BLaER1 treated with 17β-estradiol and CSF1 and Interleukin-3, amounts not matched to agents 10 nM and 100 nM (cell line): ENCODE measurements around the gene NEIL1.
"Not testable (repeated sequence)": the region's sequence is repeated elsewhere in the genome, so short reads cannot be mapped to it uniquely, and the experiment has no call there.

Experiments used
- H3K27ac ChIP-seq, 11 experiments: shearing (Covaris generic); formaldehyde crosslinking; 2 replicates each; pipeline ENCODE4 v1.8.1; 2022
- H3K27me3 ChIP-seq, 11 experiments: shearing (Covaris generic); formaldehyde crosslinking; 2 replicates each; pipeline ENCODE4 v1.8.1; 2022
- H3K36me3 ChIP-seq, 11 experiments: shearing (Covaris generic); formaldehyde crosslinking; 2 replicates each; pipeline ENCODE4 v1.8.1; 2022
- H3K4me1 ChIP-seq, 10 experiments: shearing (Covaris generic); formaldehyde crosslinking; 2 replicates each; pipeline ENCODE4 v1.8.1; 2022
- H3K4me2 ChIP-seq, 11 experiments: shearing (Covaris generic); formaldehyde crosslinking; 2 replicates each; pipeline ENCODE4 v1.8.1; 2022
- H3K4me3 ChIP-seq, 10 experiments: shearing (Covaris generic); formaldehyde crosslinking; 2 replicates each; pipeline ENCODE4 v1.8.1; 2022
- H3K9ac ChIP-seq, 11 experiments: shearing (Covaris generic); formaldehyde crosslinking; 2 replicates each; pipeline ENCODE4 v1.8.1; 2022
- H3K9me3 ChIP-seq, 11 experiments: shearing (Covaris generic); formaldehyde crosslinking; replicated peaks in 1 of 11; 2 replicates each; pipeline ENCODE4 v1.8.1; 2022
- H4K20me1 ChIP-seq, 11 experiments: shearing (Covaris generic); formaldehyde crosslinking; 2 replicates each; pipeline ENCODE4 v1.8.1; 2022
- Cebpa-rat ChIP-seq, 11 experiments: shearing (Covaris generic); IDR thresholded peaks; 2 replicates each; pipeline ENCODE4 v1.8.1; 2022

The NEIL1 gene

GRCh38 chr15:75313116-75313845 is 33.6 kb upstream of the NEIL1 start:
- Histone ChIP-seq H3K9me3 (no peaks in the 10 kb centered on the region), H3K4me2 (peak overlapping the region in 9 of 11 experiments; percentile 3 to 59 (median 15); a peak in 12 of 22 replicates), H3K9ac (no peak overlapping the region), H3K27ac (no peak overlapping the region), H4K20me1 (no peaks in the 10 kb centered on the region), H3K4me1 (peaks cover 0 to 13% (median 9%) of the 10 kb centered on the region in 10 experiments; a peak in 12 of 20 replicates), H3K4me3 (no peak overlapping the region), H3K36me3 (no peaks in the 10 kb centered on the region), H3K27me3 (no peaks in the 10 kb centered on the region)
- no peak for TF ChIP-seq Cebpa-rat (IDR thresholded peaks at IDR 0.05)

GRCh38 chr15:75314552-75315290 is 32.1 kb upstream of the NEIL1 start:
- H3K9ac ChIP-seq: no peak overlapping the region
- no peak overlapping the region for H3K27ac ChIP-seq
- TF ChIP-seq Cebpa-rat (IDR thresholded peaks at IDR 0.05): no peak
- no peak overlapping the region for H3K4me3 ChIP-seq
- no peaks in the 10 kb centered on the region for H3K9me3 ChIP-seq
- H3K4me1 ChIP-seq: peaks cover 0 to 13% (median 9%) of the 10 kb centered on the region in 10 experiments; a peak in 12 of 20 replicates
- H3K36me3 ChIP-seq: no peaks in the 10 kb centered on the region
- no peaks in the 10 kb centered on the region for H4K20me1 ChIP-seq
- no peak overlapping the region for H3K4me2 ChIP-seq
- no peaks in the 10 kb centered on the region for H3K27me3 ChIP-seq

- H3K9me3 ChIP-seq, H3K27ac ChIP-seq, H3K9ac ChIP-seq, H3K4me2 ChIP-seq, H3K4me3 ChIP-seq, H4K20me1 ChIP-seq, H3K36me3 ChIP-seq, H3K4me1 ChIP-seq, H3K27me3 ChIP-seq: not testable (repeated sequence)
Observed at GRCh38 chr15:75319231-75319897, 27.5 kb upstream of the NEIL1 start.

GRCh38 chr15:75321711-75322110 is 25.1 kb upstream of the NEIL1 start:
- Histone ChIP-seq H3K4me1 (peaks cover 0 to 3% (median 0%) of the 10 kb centered on the region in 10 experiments; a peak in 1 of 20 replicates), H3K27ac (no peak overlapping the region), H4K20me1 (no peaks in the 10 kb centered on the region), H3K4me3 (no peak overlapping the region), H3K36me3 (no peaks in the 10 kb centered on the region), H3K4me2 (no peak overlapping the region), H3K9me3 (no peaks in the 10 kb centered on the region), H3K27me3 (no peaks in the 10 kb centered on the region), H3K9ac (no peak overlapping the region)
- TF ChIP-seq Cebpa-rat (IDR thresholded peaks at IDR 0.05): no peak

- TF ChIP-seq Cebpa-rat (IDR thresholded peaks at IDR 0.05): no peak
- no peak overlapping the region for H3K4me3 ChIP-seq
- H3K4me1 ChIP-seq: peaks cover 0 to 3% (median 0%) of the 10 kb centered on the region in 10 experiments; a peak in 1 of 20 replicates
- H3K27me3 ChIP-seq: no peaks in the 10 kb centered on the region
- H3K4me2 ChIP-seq: no peak overlapping the region
- no peak overlapping the region for H3K9ac ChIP-seq
- H3K27ac ChIP-seq: no peak overlapping the region
- no peaks in the 10 kb centered on the region for H3K9me3 ChIP-seq
- H3K36me3 ChIP-seq: no peaks in the 10 kb centered on the region
- H4K20me1 ChIP-seq: no peaks in the 10 kb centered on the region
Observed at GRCh38 chr15:75325922-75326321, 20.9 kb upstream of the NEIL1 start.

- no peak overlapping the region for H3K4me3 ChIP-seq
Observed at GRCh38 chr15:75327005-75327404, 19.8 kb upstream of the NEIL1 start.

GRCh38 chr15:75327491-75327890 is 19.3 kb upstream of the NEIL1 start:
- Histone ChIP-seq H3K9me3 (no peaks in the 10 kb centered on the region), H3K27ac (no peak overlapping the region), H3K4me3 (no peak overlapping the region), H3K4me1 (peaks cover 0 to 3% (median 0%) of the 10 kb centered on the region in 10 experiments; a peak in 1 of 20 replicates), H3K36me3 (no peaks in the 10 kb centered on the region), H3K4me2 (no peak overlapping the region), H4K20me1 (no peaks in the 10 kb centered on the region), H3K9ac (no peak overlapping the region), H3K27me3 (no peaks in the 10 kb centered on the region)
- TF ChIP-seq Cebpa-rat (IDR thresholded peaks at IDR 0.05): no peak

More at GRCh38 chr15:75327005-75327404, 19.8 kb upstream of the NEIL1 start:
- no peaks in the 10 kb centered on the region for H4K20me1 ChIP-seq
- H3K36me3 ChIP-seq: no peaks in the 10 kb centered on the region
- H3K9me3 ChIP-seq: no peaks in the 10 kb centered on the region
- no peak for TF ChIP-seq Cebpa-rat (IDR thresholded peaks at IDR 0.05)
- no peak overlapping the region for H3K27ac ChIP-seq
- H3K27me3 ChIP-seq: no peaks in the 10 kb centered on the region
- peaks cover 0 to 3% (median 0%) of the 10 kb centered on the region in 10 experiments; a peak in 1 of 20 replicates for H3K4me1 ChIP-seq
- H3K9ac ChIP-seq: no peak overlapping the region
- H3K4me2 ChIP-seq: no peak overlapping the region

- Histone ChIP-seq H3K4me1 (peaks cover 0 to 3% (median 0%) of the 10 kb centered on the region in 10 experiments; a peak in 1 of 20 replicates), H3K9ac (no peak overlapping the region), H3K9me3 (no peaks in the 10 kb centered on the region), H3K36me3 (no peaks in the 10 kb centered on the region), H3K4me2 (no peak overlapping the region), H3K27ac (no peak overlapping the region), H3K4me3 (no peak overlapping the region), H3K27me3 (no peaks in the 10 kb centered on the region), H4K20me1 (no peaks in the 10 kb centered on the region)
- TF ChIP-seq Cebpa-rat (IDR thresholded peaks at IDR 0.05): no peak
Observed at GRCh38 chr15:75328493-75329314, 18.1 kb upstream of the NEIL1 start.

GRCh38 chr15:75329571-75329970 is 17.3 kb upstream of the NEIL1 start:
- Histone ChIP-seq H3K9me3 (no peaks in the 10 kb centered on the region), H3K27me3 (no peaks in the 10 kb centered on the region), H4K20me1 (no peaks in the 10 kb centered on the region), H3K36me3 (no peaks in the 10 kb centered on the region), H3K9ac (no peak overlapping the region), H3K4me3 (no peak overlapping the region), H3K27ac (no peak overlapping the region), H3K4me1 (peaks cover 0 to 3% (median 0%) of the 10 kb centered on the region in 10 experiments; a peak in 1 of 20 replicates), H3K4me2 (no peak overlapping the region)
- no peak for TF ChIP-seq Cebpa-rat (IDR thresholded peaks at IDR 0.05)

- H3K27me3 ChIP-seq, H3K27ac ChIP-seq, H3K36me3 ChIP-seq, H3K9ac ChIP-seq, H3K4me2 ChIP-seq, H3K4me3 ChIP-seq, H3K9me3 ChIP-seq, H4K20me1 ChIP-seq: not testable (repeated sequence)
- H3K4me1 ChIP-seq: peaks cover 9 to 19% (median 16%) of the 10 kb centered on the region in 10 experiments
Observed at GRCh38 chr15:75332093-75332492, 14.7 kb upstream of the NEIL1 start.

GRCh38 chr15:75333654-75334419 is 13.0 kb upstream of the NEIL1 start:
- peaks cover 11 to 23% (median 20%) of the 10 kb centered on the region in 10 experiments for H3K4me1 ChIP-seq
- H3K9ac ChIP-seq, H3K36me3 ChIP-seq, H3K4me3 ChIP-seq, H3K4me2 ChIP-seq, H3K27me3 ChIP-seq, H3K27ac ChIP-seq, H4K20me1 ChIP-seq, H3K9me3 ChIP-seq: not testable (repeated sequence)
